Left ventricle myocardium inferior (tissue), 1 donor: ENCODE measurements around the gene EPB41. TPM values are rescaled to one million over a fixed set of nuclear protein-coding genes. Genes with fewer than 3 reads are reported as not detected.
A peak's percentile ranks its signal among the peaks of the same experiment; 100 is the strongest.

Experiments used
- DNase-seq: peaks from one replicate; pipeline ENCODE4 v3.0.0-alpha.2; 2020
- H3K27ac ChIP-seq: fragments of 200-600 bp; replicated peaks from 2 replicates; pipeline ENCODE4 v1.8.0; 2021
- H3K27me3 ChIP-seq: fragments of 200-600 bp; 2 replicates; pipeline ENCODE4 v1.8.0; 2021; ENCODE audit warnings: low read depth
- H3K36me3 ChIP-seq: fragments of 200-600 bp; 2 replicates; pipeline ENCODE4 v1.8.0; 2021
- H3K4me1 ChIP-seq: fragments of 200-600 bp; 2 replicates; pipeline ENCODE4 v1.8.0; 2021
- H3K4me3 ChIP-seq: fragments of 200-600 bp; 2 replicates; pipeline ENCODE4 v1.8.0; 2021; ENCODE audit warnings: mild to moderate bottlenecking, moderate library complexity
- H3K9me3 ChIP-seq: fragments of 200-600 bp; replicated peaks from 2 replicates; pipeline ENCODE4 v1.8.0; 2021
- intact Hi-C: fragments of 100-400 bp; cut with micrococcal nuclease; formaldehyde crosslinking; loops from one replicate; pipeline ENCODE4 v1.11.0; 2022
- total RNA-seq: library from RNA; stranded (reverse); fragmentation: NEBNext Ultra II Directional; extraction: Animal tissue kit (Norgen Biotek cat#: 25700); gene quantifications from one replicate; pipeline ENCODE4 v1.2.1, GENCODE V29; 2021
- TF ChIP-seq, protein P1 (sequence below): fragments of 200-600 bp; IDR thresholded peaks from 2 replicates; pipeline ENCODE4 v1.8.0; 2021; ENCODE audit warnings: antibody characterized with exemption, mild to moderate bottlenecking, borderline replicate concordance
- donor health status: DM: no; HTN: yes; CAD: no; lungs with severe emphysema.

EPB41 gene
- total RNA-seq, 1 donor from 2014 or later = 23.4 TPM

DNA sequence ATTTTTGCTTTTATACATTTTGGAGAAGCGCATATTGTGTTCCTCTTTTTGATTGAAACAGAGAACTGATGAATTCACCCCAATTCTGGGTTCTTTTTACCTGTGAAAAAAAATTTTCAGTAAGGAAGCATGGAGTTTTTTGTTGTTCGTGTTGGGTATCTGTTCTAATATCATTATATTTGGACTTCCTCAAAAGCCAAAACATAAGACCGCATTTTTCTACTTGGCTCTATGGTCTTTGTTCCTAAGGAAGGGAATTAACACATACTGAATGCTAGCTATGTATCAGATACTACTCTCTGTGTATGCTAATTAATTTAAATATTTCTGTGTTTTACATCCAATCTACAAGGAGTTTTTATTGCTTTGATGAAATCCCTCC lies 12.9 kb downstream of the EPB41 start:
- DNase-seq = no peak
- H3K36me3 ChIP-seq = no peaks in the 10 kb centered on the region
- H3K27me3 ChIP-seq = no peaks in the 10 kb centered on the region
- no peaks in the 10 kb centered on the region for H3K9me3 ChIP-seq
- no peak overlapping the region for H3K4me3 ChIP-seq
- H3K27ac ChIP-seq = peak overlapping the region; percentile 57
- H3K4me1 ChIP-seq = peaks cover 26% of the 10 kb centered on the region
- intact Hi-C loops = no loop called here
- TF ChIP-seq, protein P1, sequence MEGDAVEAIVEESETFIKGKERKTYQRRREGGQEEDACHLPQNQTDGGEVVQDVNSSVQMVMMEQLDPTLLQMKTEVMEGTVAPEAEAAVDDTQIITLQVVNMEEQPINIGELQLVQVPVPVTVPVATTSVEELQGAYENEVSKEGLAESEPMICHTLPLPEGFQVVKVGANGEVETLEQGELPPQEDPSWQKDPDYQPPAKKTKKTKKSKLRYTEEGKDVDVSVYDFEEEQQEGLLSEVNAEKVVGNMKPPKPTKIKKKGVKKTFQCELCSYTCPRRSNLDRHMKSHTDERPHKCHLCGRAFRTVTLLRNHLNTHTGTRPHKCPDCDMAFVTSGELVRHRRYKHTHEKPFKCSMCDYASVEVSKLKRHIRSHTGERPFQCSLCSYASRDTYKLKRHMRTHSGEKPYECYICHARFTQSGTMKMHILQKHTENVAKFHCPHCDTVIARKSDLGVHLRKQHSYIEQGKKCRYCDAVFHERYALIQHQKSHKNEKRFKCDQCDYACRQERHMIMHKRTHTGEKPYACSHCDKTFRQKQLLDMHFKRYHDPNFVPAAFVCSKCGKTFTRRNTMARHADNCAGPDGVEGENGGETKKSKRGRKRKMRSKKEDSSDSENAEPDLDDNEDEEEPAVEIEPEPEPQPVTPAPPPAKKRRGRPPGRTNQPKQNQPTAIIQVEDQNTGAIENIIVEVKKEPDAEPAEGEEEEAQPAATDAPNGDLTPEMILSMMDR = no peak

DNA sequence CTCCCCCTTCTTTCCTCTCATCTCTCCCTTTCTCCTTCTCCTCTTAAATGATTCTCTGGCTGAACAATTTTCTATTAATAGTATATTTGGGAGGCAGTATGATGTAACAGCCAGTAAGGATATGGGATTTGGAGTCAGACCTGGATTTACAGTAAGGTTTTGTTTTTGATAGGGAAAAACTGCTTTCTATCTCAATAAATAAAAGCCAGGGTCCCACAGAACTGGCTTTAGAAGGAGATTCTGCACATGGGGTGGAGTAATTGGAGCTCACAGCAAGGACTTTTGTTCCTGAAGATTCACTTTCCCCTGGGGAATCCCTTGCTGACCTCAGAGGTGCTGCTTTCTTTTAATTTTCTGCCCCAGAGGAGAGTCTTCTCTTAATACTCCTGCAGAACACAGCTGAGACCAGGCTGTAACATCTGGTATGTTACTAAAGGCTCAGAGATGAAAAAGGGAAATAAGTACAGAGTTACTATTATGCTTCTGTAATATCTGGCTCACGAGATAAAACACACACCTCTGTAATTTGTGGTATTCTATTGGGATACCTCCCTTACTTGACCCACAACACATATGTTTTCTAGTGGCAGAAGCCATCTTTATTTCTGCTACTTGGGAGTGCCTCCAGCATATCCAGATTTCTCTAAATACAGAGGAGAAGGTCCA lies 13.4 kb downstream of the EPB41 start:
- no peaks in the 10 kb centered on the region for H3K36me3 ChIP-seq
- DNase-seq = no peak
- peak overlapping the region; percentile 57 for H3K27ac ChIP-seq
- intact Hi-C loops = no loop called here
- H3K4me3 ChIP-seq = no peak overlapping the region
- H3K27me3 ChIP-seq = no peaks in the 10 kb centered on the region
- TF ChIP-seq, protein P1 = no peak
- H3K9me3 ChIP-seq = no peaks in the 10 kb centered on the region
- peaks cover 26% of the 10 kb centered on the region for H3K4me1 ChIP-seq

DNA sequence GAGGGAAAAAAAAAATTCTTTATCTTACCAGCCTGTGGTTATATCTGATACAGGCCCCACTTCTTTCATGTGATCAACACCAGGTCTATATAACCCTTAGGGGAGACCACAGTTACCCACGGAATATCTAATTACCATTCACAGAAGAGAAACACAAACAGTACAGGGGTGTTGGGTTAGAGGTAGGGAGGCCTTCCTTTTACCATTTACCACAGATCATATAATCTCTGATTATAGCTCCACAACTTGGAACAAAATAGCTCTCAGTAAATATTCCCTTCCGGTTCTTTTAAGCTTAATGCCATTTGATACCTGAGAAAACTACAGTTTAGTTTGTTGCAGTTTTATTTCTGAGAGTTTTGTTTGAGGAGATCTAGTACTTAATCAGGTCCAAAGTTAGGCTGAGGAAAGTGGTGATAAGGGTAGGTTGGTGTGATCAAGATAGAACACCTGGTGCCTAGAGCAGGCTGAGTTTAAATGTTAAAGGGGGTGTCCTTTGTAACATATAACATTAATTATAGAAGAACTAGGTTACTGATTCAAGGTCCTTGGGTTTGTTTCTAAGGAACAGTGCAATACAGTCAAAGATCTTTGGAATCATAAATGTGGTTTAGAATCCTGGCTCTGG lies 14.1 kb downstream of the EPB41 start:
- DNase-seq = no peak
- TF ChIP-seq, protein P1 = no peak
- intact Hi-C loops = no loop called here
- Histone ChIP-seq H3K27ac (peak overlapping the region; percentile 57), H3K4me1 (peaks cover 26% of the 10 kb centered on the region), H3K4me3 (no peak overlapping the region), H3K27me3 (no peaks in the 10 kb centered on the region), H3K9me3 (no peaks in the 10 kb centered on the region), H3K36me3 (no peaks in the 10 kb centered on the region)

DNA sequence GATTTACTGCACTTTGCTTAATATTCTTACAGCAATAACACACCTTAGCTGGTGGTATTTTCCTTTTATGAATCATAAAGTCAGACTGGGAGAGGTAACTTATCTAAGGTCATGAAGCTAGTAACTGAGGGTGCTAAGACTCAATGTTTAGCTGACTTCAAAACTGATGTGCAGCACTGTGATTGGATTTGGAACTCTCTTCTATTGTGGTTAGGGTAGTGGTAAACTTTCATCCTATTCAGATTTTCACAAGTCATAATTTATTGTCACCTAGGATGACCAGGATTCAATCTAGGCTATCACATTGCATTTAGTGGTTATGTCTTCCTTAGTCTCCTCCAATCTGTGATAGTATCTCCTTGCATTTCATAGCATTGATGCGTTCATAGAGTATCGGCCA lies 18.9 kb downstream of the EPB41 start:
- Histone ChIP-seq H3K4me3 (no peak overlapping the region), H3K4me1 (peaks cover 5% of the 10 kb centered on the region), H3K9me3 (no peaks in the 10 kb centered on the region), H3K27me3 (no peaks in the 10 kb centered on the region), H3K27ac (no peak overlapping the region), H3K36me3 (no peaks in the 10 kb centered on the region)
- TF ChIP-seq, protein P1 = no peak
- no peak for DNase-seq
- intact Hi-C loops = no loop called here

DNA sequence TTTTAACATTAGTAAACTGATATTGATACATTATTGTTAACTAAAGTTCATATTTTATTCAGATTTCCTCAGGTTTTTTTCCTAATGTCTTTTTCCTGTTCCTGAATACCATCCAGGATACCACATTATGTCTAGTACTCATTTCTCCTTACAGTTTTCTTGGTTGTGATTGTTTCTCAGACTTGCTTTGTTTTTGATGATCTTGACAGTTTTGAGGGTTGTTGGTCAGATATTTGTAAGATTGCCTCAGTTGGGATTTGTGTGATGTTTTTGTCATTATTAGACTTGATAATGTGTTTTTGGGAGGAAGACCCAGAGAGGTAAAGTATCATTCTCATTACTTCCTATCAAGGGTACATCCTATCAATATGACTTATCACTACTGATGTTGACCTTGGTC lies 19.5 kb downstream of the EPB41 start:
- no peaks in the 10 kb centered on the region for H3K36me3 ChIP-seq
- no peaks in the 10 kb centered on the region for H3K9me3 ChIP-seq
- intact Hi-C loops = no loop called here
- TF ChIP-seq, protein P1 = no peak
- no peaks in the 10 kb centered on the region for H3K27me3 ChIP-seq
- H3K4me3 ChIP-seq = no peak overlapping the region
- H3K4me1 ChIP-seq = no peaks in the 10 kb centered on the region
- H3K27ac ChIP-seq = no peak overlapping the region
- DNase-seq = no peak
